Measurements from ENCODE around the gene APOC3.

APOC3 gene

GRCh38 chr11:116792144-116792868 lies 37.4 kb upstream of the APOC3 start:
- Histone ChIP-seq H3K27me3 (no peaks in the 10 kb centered on the region), H3K4me1 (no peaks in the 10 kb centered on the region)
- DNase-seq: no peak

GRCh38 chr11:116792869-116793771 lies 36.6 kb upstream of the APOC3 start:
- H3K4me3 ChIP-seq (ENCODE audit: low read depth, low read length): no peak overlapping the region
- no peak for TF ChIP-seq CTCF (IDR thresholded peaks at IDR 0.05; ENCODE audit: low read depth, low read length)

More at GRCh38 chr11:116792144-116792868, 37.4 kb upstream of the APOC3 start:
- Histone ChIP-seq H3K4me3 (ENCODE audit: low read depth, low read length) (no peak overlapping the region), H3K9me3 (no peaks in the 10 kb centered on the region), H3K36me3 (no peaks in the 10 kb centered on the region)
- no peak for TF ChIP-seq CTCF (IDR thresholded peaks at IDR 0.05; ENCODE audit: low read depth, low read length)

GRCh38 chr11:116793772-116794097 lies 36.0 kb upstream of the APOC3 start:
- TF ChIP-seq CTCF (IDR thresholded peaks at IDR 0.05; ENCODE audit: low read depth, low read length): no peak
- H3K36me3 ChIP-seq: no peaks in the 10 kb centered on the region
- no peak overlapping the region for H3K4me3 ChIP-seq (ENCODE audit: low read depth, low read length)
- no peak for DNase-seq
- H3K4me1 ChIP-seq: peaks cover 3% of the 10 kb centered on the region; the same call in 1 of the 2 replicates
- H3K9me3 ChIP-seq: no peaks in the 10 kb centered on the region
- H3K27me3 ChIP-seq: no peaks in the 10 kb centered on the region

More at GRCh38 chr11:116792869-116793771, 36.6 kb upstream of the APOC3 start:
- Histone ChIP-seq H3K36me3 (no peaks in the 10 kb centered on the region), H3K9me3 (no peaks in the 10 kb centered on the region), H3K4me1 (peaks cover 3% of the 10 kb centered on the region; the same call in 1 of the 2 replicates), H3K27me3 (no peaks in the 10 kb centered on the region)
- no peak for DNase-seq

GRCh38 chr11:116794851-116795250 lies 34.9 kb upstream of the APOC3 start:
- no peak for TF ChIP-seq CTCF (IDR thresholded peaks at IDR 0.05; ENCODE audit: low read depth, low read length)
- Histone ChIP-seq H3K27me3 (no peaks in the 10 kb centered on the region), H3K4me3 (ENCODE audit: low read depth, low read length) (no peak overlapping the region), H3K4me1 (peaks cover 3% of the 10 kb centered on the region; the same call in 1 of the 2 replicates), H3K36me3 (no peaks in the 10 kb centered on the region), H3K9me3 (no peaks in the 10 kb centered on the region)
- no peak for DNase-seq

- no peak for DNase-seq
- Histone ChIP-seq H3K9me3 (no peaks in the 10 kb centered on the region), H3K4me1 (peaks cover 3% of the 10 kb centered on the region; the same call in 1 of the 2 replicates), H3K4me3 (ENCODE audit: low read depth, low read length) (no peak overlapping the region), H3K27me3 (no peaks in the 10 kb centered on the region), H3K36me3 (no peaks in the 10 kb centered on the region)
- no peak for TF ChIP-seq CTCF (IDR thresholded peaks at IDR 0.05; ENCODE audit: low read depth, low read length)
Observed at GRCh38 chr11:116796548-116796947, 33.2 kb upstream of the APOC3 start.

All from BE2C (cell line).